ENCODE data around the gene SYVN1.

Gene SYVN1

GRCh38 chr11:65112546-65113360 is 21.6 kb downstream of the SYVN1 start:
- peak in 2 of 3 experiments; percentile 50 to 70 for DNase-seq (ENCODE audit: low read depth in 3 of 3)

- DNase-seq (ENCODE audit: low read depth in 3 of 3): peak; percentile 86 to 96 (median 87)
Measured at GRCh38 chr11:65111744-65112545, 22.4 kb downstream of the SYVN1 start, which contains the start of gene TM7SF2. Gene TM7SF2, plus strand, starts transcription at chr11:65111872. Its CDS starts 144 bp downstream, at chr11:65112016.

GRCh38 chr11:65111159-65111743 is 23.1 kb downstream of the SYVN1 start:
- no peak for DNase-seq (ENCODE audit: low read depth in 3 of 3)

GRCh38 chr11:65110354-65110861 is 23.9 kb downstream of the SYVN1 start:
- peak; percentile 91 to 95 (median 94) for DNase-seq (ENCODE audit: low read depth in 3 of 3)

GRCh38 chr11:65109231-65110198 is 24.8 kb downstream of the SYVN1 start:
- no peak for DNase-seq (ENCODE audit: low read depth in 3 of 3)

- DNase-seq (ENCODE audit: low read depth in 3 of 3): no peak
Measured at GRCh38 chr11:65108469-65109123, 25.7 kb downstream of the SYVN1 start.

- no peak for DNase-seq (ENCODE audit: low read depth in 3 of 3)
Measured at GRCh38 chr11:65107751-65108468, 26.4 kb downstream of the SYVN1 start.

GRCh38 chr11:65107078-65107477 is 27.2 kb downstream of the SYVN1 start:
- no peak for DNase-seq (ENCODE audit: low read depth in 3 of 3)

GRCh38 chr11:65104628-65105027 is 29.7 kb downstream of the SYVN1 start:
- no peak for DNase-seq (ENCODE audit: low read depth in 3 of 3)

- no peak for DNase-seq (ENCODE audit: low read depth in 3 of 3)
Measured at GRCh38 chr11:65103476-65103875, 30.8 kb downstream of the SYVN1 start.

GRCh38 chr11:65102142-65103095 is 31.9 kb downstream of the SYVN1 start:
- no peak for DNase-seq (ENCODE audit: low read depth in 3 of 3)

- no peak for DNase-seq (ENCODE audit: low read depth in 3 of 3)
Measured at GRCh38 chr11:65100674-65101350, 33.5 kb downstream of the SYVN1 start.

GRCh38 chr11:65096926-65097325 is 37.4 kb downstream of the SYVN1 start:
- DNase-seq (ENCODE audit: low read depth in 3 of 3): no peak

GRCh38 chr11:65095974-65096806 is 38.1 kb downstream of the SYVN1 start, which contains the start of gene VPS51:
Gene VPS51, plus strand, starts transcription at chr11:65096214. Its CDS starts 37 bp downstream, at chr11:65096251.
- peak; percentile 72 to 84 (median 77) for DNase-seq (ENCODE audit: low read depth in 3 of 3)

- no peak for DNase-seq (ENCODE audit: low read depth in 3 of 3)
Measured at GRCh38 chr11:65095427-65095826, 38.9 kb downstream of the SYVN1 start.

GRCh38 chr11:65090628-65091027 is 43.7 kb downstream of the SYVN1 start:
- no peak for DNase-seq (ENCODE audit: low read depth in 3 of 3)

- DNase-seq (ENCODE audit: low read depth in 3 of 3): no peak
Measured at GRCh38 chr11:65089621-65090020, 44.7 kb downstream of the SYVN1 start.

Data from stimulated activated CD4-positive, alpha-beta T cell treated with anti-CD3 and anti-CD28 coated beads, TNF-alpha, amount 100 ng/mL, for 24 hours (primary cell).